Neural crest cell (in vitro differentiated cells): ENCODE measurements around the gene ALPK3. TPM values are rescaled to one million over a fixed set of nuclear protein-coding genes. Genes with fewer than 3 reads are reported as not detected.
A peak's percentile ranks its signal among the peaks of the same experiment; 100 is the strongest.

ENCODE experiments used
- DNase-seq: peaks from one replicate; pipeline ENCODE4 v3.0.0; 2021; ENCODE audit warnings: low read depth, mixed read lengths, low spot score
- H3K27ac Mint-ChIP-seq: one replicate; pipeline ENCODE4 v1.8.0; 2021; ENCODE audit warnings: mild to moderate bottlenecking, mixed read lengths; ENCODE audit not compliant: unreplicated experiment
- H3K27me3 Mint-ChIP-seq: 2 replicates; pipeline ENCODE4 v1.8.0; 2021; ENCODE audit warnings: low read depth, mild to moderate bottlenecking, mixed read lengths
- H3K36me3 Mint-ChIP-seq: 2 replicates; pipeline ENCODE4 v1.8.0; 2021; ENCODE audit warnings: low read depth, mild to moderate bottlenecking, mixed read lengths
- H3K4me1 Mint-ChIP-seq: 2 replicates; pipeline ENCODE4 v1.8.0; 2021; ENCODE audit warnings: mixed read lengths
- H3K4me3 Mint-ChIP-seq: one replicate; pipeline ENCODE4 v1.8.0; 2021; ENCODE audit warnings: mild to moderate bottlenecking, mixed read lengths
- H3K9me3 Mint-ChIP-seq: 2 replicates; pipeline ENCODE4 v1.8.0; 2021; ENCODE audit warnings: mixed read lengths
- CTCF ChIP-seq: fragments of 200-600 bp; sonication (generic); conservative IDR thresholded peaks from 2 replicates; pipeline ENCODE4 v1.5.0; 2021; ENCODE audit warnings: antibody characterized with exemption, mild to moderate bottlenecking
- total RNA-seq: library from RNA; stranded (reverse); gene quantifications from 2 replicates; pipeline ENCODE4 v1.2.1, GENCODE V29; 2021

ALPK3 gene
- total RNA-seq, 1 donor from 2014 or later, result 4.4 TPM

- Mint-ChIP-seq H3K9me3 (no peaks in the 10 kb centered on the region), H3K4me3 (no peak overlapping the region), H3K4me1 (peaks cover 12% of the 10 kb centered on the region), H3K27ac (no peak overlapping the region), H3K27me3 (peaks cover under 1% of the 10 kb centered on the region), H3K36me3 (no peaks in the 10 kb centered on the region)
- no peak for TF ChIP-seq CTCF
- no peak for DNase-seq
Measured at GRCh38 chr15:84909782-84910181, 92.6 kb downstream of the ALPK3 start.

GRCh38 chr15:84910928-84911623 lies 93.9 kb downstream of the ALPK3 start:
- no peak for TF ChIP-seq CTCF
- DNase-seq, result no peak
- Mint-ChIP-seq H3K36me3 (no peaks in the 10 kb centered on the region), H3K4me1 (peaks cover 12% of the 10 kb centered on the region), H3K27me3 (peaks cover 2% of the 10 kb centered on the region), H3K9me3 (no peaks in the 10 kb centered on the region), H3K27ac (peak overlapping the region; percentile 17), H3K4me3 (no peak overlapping the region)

DNA sequence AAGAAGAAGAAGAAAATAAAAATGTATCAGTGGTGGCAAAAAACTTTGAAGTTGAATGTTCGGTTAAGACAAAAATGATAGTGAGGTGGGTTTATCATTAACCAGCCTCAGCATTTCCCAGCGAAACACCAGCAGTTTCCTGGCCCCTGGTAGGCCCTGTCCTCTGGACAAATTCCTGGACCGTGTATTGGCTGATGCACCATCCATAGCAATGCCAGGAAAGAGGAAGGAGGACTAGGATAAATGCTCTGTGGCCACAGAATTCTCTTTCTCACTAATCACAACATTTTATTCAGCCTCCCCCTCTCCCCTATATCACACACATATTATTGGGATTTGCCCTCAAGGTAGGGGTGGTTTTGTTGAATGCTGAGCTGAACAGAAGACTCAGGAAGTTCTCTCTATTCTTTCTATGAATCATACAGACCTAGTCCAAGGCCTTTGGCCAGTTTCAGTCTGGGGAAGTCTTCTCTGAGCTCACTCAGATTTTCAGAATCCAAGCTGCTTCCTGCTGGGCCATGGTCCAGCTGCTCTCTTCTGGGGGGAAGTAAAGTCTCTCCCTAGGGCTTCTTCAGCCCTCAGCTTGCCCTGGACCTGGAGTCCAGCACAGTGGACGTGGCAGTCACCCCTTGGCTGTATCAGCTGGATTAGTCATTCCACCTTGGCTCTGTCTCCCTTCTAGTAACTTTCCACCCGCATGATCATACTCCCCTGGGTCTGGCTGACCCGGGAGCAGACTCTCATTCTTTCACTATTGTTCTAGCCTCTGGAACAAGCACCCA lies 94.9 kb downstream of the ALPK3 start:
- peak overlapping the region; percentile 3 for H3K27ac Mint-ChIP-seq
- H3K4me1 Mint-ChIP-seq, result peaks cover 12% of the 10 kb centered on the region
- peaks cover 2% of the 10 kb centered on the region for H3K27me3 Mint-ChIP-seq
- DNase-seq, result no peak
- no peaks in the 10 kb centered on the region for H3K36me3 Mint-ChIP-seq
- no peak overlapping the region for H3K4me3 Mint-ChIP-seq
- no peaks in the 10 kb centered on the region for H3K9me3 Mint-ChIP-seq
- TF ChIP-seq CTCF, result no peak

- no peak for DNase-seq
- Mint-ChIP-seq H3K4me1 (peaks cover 12% of the 10 kb centered on the region), H3K9me3 (no peaks in the 10 kb centered on the region), H3K36me3 (no peaks in the 10 kb centered on the region), H3K4me3 (no peak overlapping the region), H3K27me3 (peaks cover 2% of the 10 kb centered on the region), H3K27ac (no peak overlapping the region)
- TF ChIP-seq CTCF, result no peak
Measured at GRCh38 chr15:84913360-84913723, 96.2 kb downstream of the ALPK3 start.

- no peak overlapping the region for H3K4me3 Mint-ChIP-seq
- peaks cover 2% of the 10 kb centered on the region for H3K27me3 Mint-ChIP-seq
- no peaks in the 10 kb centered on the region for H3K36me3 Mint-ChIP-seq
- no peak overlapping the region for H3K27ac Mint-ChIP-seq
- DNase-seq, result no peak
- TF ChIP-seq CTCF, result no peak
- H3K9me3 Mint-ChIP-seq, result no peaks in the 10 kb centered on the region
- H3K4me1 Mint-ChIP-seq, result peaks cover 7% of the 10 kb centered on the region
Measured at GRCh38 chr15:84914351-84914750, 97.2 kb downstream of the ALPK3 start.
